HL-60 (cell line): Measurements from ENCODE around the gene GPR4.

ENCODE experiments used
- CTCF ChIP-seq: IDR thresholded peaks from one replicate; pipeline ENCODE4 v1.5.1; 2011; ENCODE audit warnings: low read length, control low read depth, inconsistent platforms; ENCODE audit not compliant: insufficient read depth
- GABPA ChIP-seq: IDR thresholded peaks from 2 replicates; pipeline ENCODE4 v1.6.1; 2012; ENCODE audit warnings: low read depth
- POLR2AphosphoS5 ChIP-seq: IDR thresholded peaks from 2 replicates; pipeline ENCODE4 v1.6.1; 2012; ENCODE audit warnings: low read depth
- REST ChIP-seq: IDR thresholded peaks from 2 replicates; pipeline ENCODE4 v1.6.1; 2012; ENCODE audit warnings: low read depth; ENCODE audit not compliant: insufficient replicate concordance
- SPI1 ChIP-seq: IDR thresholded peaks from 2 replicates; pipeline ENCODE4 v1.6.1; 2012; ENCODE audit warnings: low read depth, mild to moderate bottlenecking, borderline replicate concordance

DNA sequence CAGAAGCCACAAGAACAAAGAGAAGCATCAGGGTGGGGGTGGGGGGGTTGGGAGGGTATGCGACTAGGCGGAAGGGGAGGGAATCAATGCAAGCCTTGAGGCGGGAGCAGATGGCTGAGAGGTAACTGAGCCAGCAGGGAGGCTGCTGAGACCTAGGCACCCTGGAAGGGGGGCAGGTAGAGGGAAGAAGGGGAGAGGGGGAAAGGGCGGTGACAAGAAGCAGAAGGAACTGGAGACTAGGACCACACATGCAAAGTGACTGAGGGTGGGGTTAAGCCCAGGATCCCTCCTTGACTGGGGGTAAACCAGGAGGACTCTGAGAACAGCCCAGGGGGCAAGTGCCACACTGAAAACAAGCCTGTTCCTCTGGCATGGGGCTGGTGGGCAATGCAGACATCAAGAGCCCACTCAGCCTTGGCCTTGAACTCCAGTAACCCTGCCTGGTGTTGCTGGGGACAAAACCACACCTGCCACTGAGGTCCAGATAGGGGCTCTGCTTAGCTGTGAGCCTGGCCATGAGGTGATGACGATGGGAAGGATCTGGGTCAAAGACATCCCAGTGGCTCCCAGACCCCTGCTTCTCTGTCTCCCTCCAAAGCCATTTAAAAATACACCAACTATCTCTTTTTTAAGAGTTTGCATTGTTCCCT, 37.8 kb downstream of the GPR4 start:
- TF ChIP-seq CTCF: no peak
- TF ChIP-seq POLR2AphosphoS5: no peak
- TF ChIP-seq GABPA: no peak
- no peak for TF ChIP-seq REST
- no peak for TF ChIP-seq SPI1
